ENCODE measurements around the gene PERP. TPM values are rescaled to one million over a fixed set of nuclear protein-coding genes. Genes with fewer than 3 reads are reported as not detected.

The PERP gene
- polyA plus RNA-seq, 2 of the 4 experiments (the other 2 are of a cell fraction), result 48.3 to 67.2 TPM

- H3K4me1 ChIP-seq, result peaks cover 17% of the 10 kb centered on the region
- ChIA-PET POLR2A (no interaction called here), CTCF (interaction anchor here (1.0 kb wide), 1 partner anchor 15 kb away, joined by 4 read pairs; no protein-coding TSS in a partner anchor)
- TF ChIP-seq BCL3 (IDR thresholded peaks at IDR 0.05) (no peak), RARB (CRISPR knock-in tag; IDR thresholded peaks at IDR 0.05) (no peak), MAX (IDR thresholded peaks at IDR 0.05) (no peak), RAD21 (conservative IDR thresholded peaks at IDR 0.05 in 1 of 2, IDR thresholded peaks at IDR 0.05 in 1 of 2) (no peak), ZSCAN20 (CRISPR knock-in tag; IDR thresholded peaks at IDR 0.05) (no peak), MAZ (IDR thresholded peaks at IDR 0.05; ENCODE audit: borderline replicate concordance, low read depth, low read length) (no peak), POLR2A (IDR thresholded peaks at IDR 0.05; ENCODE audit: low read length) (no peak), POLR2AphosphoS2 (conservative IDR thresholded peaks at IDR 0.05; ENCODE audit: low read length) (no peak), ZFP36 (IDR thresholded peaks at IDR 0.05; ENCODE audit: borderline replicate concordance, partially characterized antibody) (no peak), KDM5A (IDR thresholded peaks at IDR 0.05) (no peak), REST (IDR thresholded peaks at IDR 0.05) (no peak), ATOH8 (CRISPR knock-in tag; IDR thresholded peaks at IDR 0.05; ENCODE audit: low read depth) (no peak)
- FAIRE-seq, result no peak
- WGBS (ENCODE audit: missing lambda C conversion rate), result 92% methylated on average over 2 of the region's 2 CpGs
- H3K27ac ChIP-seq, result no peak overlapping the region
- H3K9me3 ChIP-seq, result peaks cover 2% of the 10 kb centered on the region; the same call in 1 of the 3 replicates
- H3K4me2 ChIP-seq, result no peak overlapping the region
- H3K4me3 ChIP-seq, result no peak overlapping the region
- DNase-seq (ENCODE audit: low read depth in 1 of 2, low spot score in 1 of 2), result no peak
- ATAC-seq, result no peak
These were observed 13.6 kb downstream of the PERP start for GRCh38 chr6:138093632-138094031.

- no peak for DNase-seq (ENCODE audit: low read depth in 1 of 2, low spot score in 1 of 2)
- H3K4me2 ChIP-seq, result no peak overlapping the region
- H3K4me1 ChIP-seq, result peaks cover 22% of the 10 kb centered on the region
- H3K4me3 ChIP-seq, result no peak overlapping the region
- TF ChIP-seq ESRRA (IDR thresholded peaks at IDR 0.05; ENCODE audit: borderline replicate concordance, low read length) (no peak), HEYL (CRISPR knock-in tag; IDR thresholded peaks at IDR 0.05) (no peak), RARB (CRISPR knock-in tag; IDR thresholded peaks at IDR 0.05) (no peak), MAFK (IDR thresholded peaks at IDR 0.05; ENCODE audit: partially characterized antibody) (no peak), CTCF (IDR thresholded peaks at IDR 0.05) (no peak), HDAC2 (IDR thresholded peaks at IDR 0.05) (no peak), ELK1 (IDR thresholded peaks at IDR 0.05; ENCODE audit: low read depth, low read length) (no peak), BCL3 (IDR thresholded peaks at IDR 0.05) (no peak), CBX2 (IDR thresholded peaks at IDR 0.05; ENCODE audit: borderline replicate concordance, low read depth) (no peak), ZSCAN20 (CRISPR knock-in tag; IDR thresholded peaks at IDR 0.05) (no peak), RAD21 (conservative IDR thresholded peaks at IDR 0.05 in 1 of 2, IDR thresholded peaks at IDR 0.05 in 1 of 2) (no peak), CEBPB (IDR thresholded peaks at IDR 0.05) (no peak), JUN (IDR thresholded peaks at IDR 0.05) (no peak)
- H3K27ac ChIP-seq, result no peak overlapping the region
- ChIA-PET POLR2A (no interaction called here), CTCF (no interaction called here)
- 93% methylated on average over 4 of the region's 4 CpGs for WGBS (ENCODE audit: missing lambda C conversion rate)
- H3K9me3 ChIP-seq, result no peaks in the 10 kb centered on the region
- no peak for ATAC-seq
- no peak for FAIRE-seq
These were observed 14.5 kb downstream of the PERP start for GRCh38 chr6:138092686-138093085.

Data from A549 (cell line).